HG03432 (cell line): ENCODE results near the gene RAB26.
"Not testable (repeated sequence)": the region's sequence is repeated elsewhere in the genome, so short reads cannot be mapped to it uniquely, and the experiment has no call there.

Experiments used
- ATAC-seq: cut with Tn5 transposase; IDR thresholded peaks from one replicate; pipeline ENCODE4 v1.9.1; 2021; ENCODE audit warnings: mild to moderate bottlenecking, moderate library complexity; ENCODE audit not compliant: unreplicated experiment

RAB26 gene

DNA sequence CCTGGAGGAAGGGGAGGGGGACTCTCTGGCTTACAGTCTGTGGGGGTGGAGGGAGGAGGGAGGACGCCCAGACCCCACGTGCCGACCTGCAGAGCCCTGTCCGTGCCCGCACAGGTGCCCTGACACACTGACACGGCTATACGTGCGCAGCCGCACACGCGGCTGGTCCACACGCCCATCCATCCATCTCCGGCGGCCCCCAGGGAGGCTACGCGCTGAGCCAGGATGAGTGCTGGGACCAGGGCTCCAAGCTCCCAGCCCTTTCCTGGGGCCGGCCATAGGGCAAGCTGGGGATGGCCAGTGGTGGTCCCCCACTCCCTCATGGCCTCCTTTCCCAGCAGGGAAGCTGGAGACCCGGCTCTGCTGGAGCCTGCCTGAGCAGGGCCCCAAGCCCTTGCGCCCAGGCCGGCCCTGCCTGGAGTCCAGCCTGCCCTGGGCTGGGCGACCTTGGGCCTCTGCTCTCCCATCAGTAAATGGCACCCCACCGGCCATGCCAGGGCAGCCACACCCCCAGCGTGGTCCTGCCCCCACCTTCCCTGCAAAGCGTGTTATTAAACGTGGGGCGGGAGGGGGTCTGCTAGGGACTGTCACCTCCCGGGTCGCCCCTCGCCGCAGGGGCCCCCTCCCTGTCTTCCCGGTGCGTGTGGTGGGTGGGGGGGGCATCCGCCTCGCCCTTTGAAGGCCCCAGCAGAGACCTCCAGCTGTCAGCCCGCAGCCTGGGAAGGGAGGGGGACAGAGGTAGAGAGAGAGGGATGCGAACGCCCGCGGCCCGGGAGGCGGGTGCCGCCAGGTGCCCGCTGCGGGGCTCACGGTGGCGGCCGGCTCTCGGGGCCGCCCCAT lies 47.1 kb downstream of the RAB26 start:
- no peak for ATAC-seq

DNA sequence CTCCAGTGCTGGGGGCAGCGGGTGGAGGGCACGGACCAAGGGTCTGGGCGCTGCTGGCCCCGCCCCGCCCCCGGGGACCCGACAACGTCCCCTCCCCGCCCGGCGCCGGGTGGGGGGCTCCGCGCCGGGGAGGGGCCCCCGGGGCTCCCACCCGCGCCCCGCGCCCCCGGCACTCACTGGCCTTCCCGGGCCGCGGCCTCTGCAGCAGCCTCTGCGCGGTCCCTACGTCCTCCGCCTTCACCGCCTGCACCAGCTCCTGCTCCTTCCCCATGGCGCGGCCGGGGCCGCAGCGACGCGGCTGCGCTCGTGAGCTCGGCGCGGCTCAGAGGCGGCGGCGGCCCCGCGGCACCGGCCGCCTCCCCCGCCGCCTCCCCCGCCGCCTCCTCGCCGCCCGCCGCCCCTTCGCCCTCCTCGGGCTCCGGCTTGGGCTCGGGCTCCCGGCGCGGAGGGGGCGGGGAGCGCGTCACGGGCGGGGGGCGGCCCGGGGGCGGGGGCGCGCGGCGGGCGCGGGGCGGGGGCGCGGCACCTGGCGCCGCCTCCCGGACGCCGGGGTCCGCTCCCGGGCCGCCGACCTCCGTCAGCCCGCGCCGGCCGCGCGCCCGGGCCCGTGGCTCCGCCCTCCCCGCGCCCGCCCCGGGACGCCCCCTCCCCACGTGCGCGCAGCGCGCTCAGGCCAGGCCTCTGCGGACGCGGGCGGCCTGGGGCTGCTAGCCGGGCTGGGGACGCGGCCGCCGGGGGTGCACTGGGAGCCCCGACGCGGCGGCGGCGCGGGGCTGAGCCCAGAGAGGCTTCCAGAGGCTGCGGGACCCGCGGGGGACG lies 47.9 kb downstream of the RAB26 start, which contains the start of gene CASKIN1:
Gene CASKIN1, minus strand, starts transcription at position 444 of the 819 bp plus-strand sequence. Its CDS starts 173 bp downstream, at position 271.
- no peak for ATAC-seq

DNA sequence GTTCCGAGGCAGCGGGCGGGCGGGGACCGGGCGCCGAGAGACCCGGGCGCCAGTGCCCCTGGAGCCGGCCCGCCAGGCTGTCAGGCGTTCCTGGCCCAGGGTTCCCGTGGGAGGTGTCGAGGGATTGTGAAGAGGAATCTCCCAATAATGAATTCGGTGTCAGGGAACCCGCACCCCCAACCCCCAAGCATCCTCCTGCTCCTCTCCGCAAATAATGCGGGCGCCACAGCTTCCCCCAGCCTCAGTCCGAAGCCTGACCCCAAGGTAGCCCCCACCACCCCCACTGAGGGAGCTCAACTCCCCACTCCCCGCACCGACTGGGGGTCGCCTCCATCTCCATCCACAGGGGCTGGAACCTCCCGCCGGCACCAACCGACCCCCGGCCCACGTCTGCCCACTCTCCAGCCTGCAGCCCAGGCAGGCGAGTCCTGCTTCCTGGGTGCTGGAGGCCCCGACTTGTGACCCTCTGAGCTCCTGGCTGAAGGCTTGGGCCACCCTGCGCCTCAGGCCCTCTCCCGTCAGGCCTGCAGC lies 48.6 kb downstream of the RAB26 start:
- no peak for ATAC-seq

DNA sequence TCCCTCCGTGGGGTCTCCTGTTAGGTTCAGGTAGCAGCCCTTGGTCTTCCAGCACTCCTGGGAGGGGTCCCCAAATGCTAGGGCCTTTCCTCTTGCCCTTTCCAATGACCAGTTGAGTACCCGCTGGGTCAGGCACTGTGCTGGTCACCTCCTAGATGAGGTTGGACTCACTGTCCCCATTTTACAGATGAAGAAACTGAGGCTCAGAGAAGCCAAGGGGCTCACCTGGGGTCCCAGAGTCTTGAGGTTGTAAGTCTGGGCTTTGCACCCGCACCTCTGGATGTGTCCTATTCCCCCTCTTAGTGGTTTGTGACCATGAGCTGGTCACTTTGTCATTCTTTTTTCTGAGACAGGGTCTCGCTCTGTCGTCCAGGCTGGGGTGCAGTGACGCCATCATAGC lies 49.3 kb downstream of the RAB26 start:
- ATAC-seq: no peak

DNA sequence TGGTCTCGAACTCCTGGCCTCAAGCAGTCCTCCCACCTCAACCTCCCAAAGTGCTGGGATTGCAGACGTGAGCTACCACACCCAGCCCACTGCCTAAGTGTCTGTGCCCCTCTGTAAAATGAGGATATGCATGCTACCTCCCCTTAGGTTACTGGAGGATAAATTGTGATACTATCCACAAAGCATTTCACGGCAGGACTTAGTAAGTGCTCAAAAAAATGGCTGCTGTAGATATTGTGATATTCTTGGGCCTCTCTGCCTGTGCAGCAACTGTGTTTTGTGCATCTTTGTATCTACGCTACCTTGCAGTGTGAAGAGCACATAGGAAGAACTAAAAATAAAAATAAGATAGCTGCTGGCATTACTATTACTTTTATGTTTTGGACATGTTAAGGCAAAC lies 49.9 kb downstream of the RAB26 start:
- no peak for ATAC-seq

DNA sequence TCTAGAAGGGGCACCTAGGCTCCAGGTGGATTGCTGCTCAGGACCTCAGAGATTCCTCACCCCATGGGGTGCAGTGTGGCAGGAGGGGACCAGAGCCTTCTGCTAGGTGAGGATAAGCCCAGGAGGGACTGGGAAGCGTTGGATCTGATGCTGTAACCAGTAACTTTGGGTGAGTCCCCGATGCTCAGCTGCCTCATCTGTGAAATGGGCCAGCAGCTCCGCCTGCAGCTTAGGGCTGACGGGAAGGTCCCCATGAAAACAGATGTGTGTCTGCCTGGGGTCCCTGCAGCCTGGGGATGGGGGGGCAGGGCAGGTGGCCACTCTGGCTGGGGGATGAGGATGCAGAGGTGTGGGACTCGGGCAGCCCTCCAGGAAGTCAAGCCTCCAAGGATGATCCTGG lies 50.7 kb downstream of the RAB26 start:
- ATAC-seq: no peak

DNA sequence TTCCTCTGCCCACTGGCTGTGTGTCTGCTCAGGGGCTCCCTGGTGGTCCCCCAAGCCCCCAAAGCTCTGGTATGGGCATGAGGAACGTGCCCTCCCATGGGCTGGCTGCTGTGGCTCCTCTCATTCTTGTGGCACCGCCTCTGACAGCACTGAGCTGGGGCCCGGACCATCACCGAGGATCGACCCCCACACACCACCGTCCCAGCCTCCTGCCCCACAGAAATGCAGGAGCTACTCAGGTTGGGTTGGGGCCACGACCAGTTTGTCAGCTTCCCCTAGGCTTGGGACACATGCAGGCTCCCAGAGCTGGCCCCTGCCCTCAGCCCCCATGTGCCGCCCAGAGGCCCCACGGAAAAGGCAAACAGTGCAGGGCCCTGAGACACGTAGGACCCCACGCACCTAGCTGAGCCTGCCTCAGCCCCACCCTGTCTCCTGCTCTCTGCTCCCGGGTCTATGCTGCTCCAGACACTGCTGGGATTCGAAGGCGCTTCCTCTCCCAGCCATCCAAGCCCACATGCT lies 51.3 kb downstream of the RAB26 start:
- no peak for ATAC-seq

DNA sequence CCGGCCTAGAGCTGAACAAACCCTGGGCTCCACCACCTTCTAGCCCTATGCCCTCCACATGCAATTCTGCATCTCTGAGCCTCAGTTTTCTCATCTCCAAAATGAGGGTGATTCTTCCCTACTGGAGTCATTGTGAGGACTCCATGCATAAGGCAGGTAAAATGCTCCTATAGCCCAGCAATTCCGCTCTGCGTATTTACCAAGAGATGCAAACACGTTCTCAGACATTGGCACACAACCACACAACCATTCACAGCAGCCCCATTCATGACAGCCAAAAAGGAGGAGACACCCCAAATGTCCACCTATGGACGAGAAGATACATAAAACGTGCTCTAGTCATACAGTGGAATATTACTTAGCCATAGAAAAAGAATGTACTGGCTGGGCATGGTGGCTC lies 51.9 kb downstream of the RAB26 start:
- ATAC-seq: no peak

DNA sequence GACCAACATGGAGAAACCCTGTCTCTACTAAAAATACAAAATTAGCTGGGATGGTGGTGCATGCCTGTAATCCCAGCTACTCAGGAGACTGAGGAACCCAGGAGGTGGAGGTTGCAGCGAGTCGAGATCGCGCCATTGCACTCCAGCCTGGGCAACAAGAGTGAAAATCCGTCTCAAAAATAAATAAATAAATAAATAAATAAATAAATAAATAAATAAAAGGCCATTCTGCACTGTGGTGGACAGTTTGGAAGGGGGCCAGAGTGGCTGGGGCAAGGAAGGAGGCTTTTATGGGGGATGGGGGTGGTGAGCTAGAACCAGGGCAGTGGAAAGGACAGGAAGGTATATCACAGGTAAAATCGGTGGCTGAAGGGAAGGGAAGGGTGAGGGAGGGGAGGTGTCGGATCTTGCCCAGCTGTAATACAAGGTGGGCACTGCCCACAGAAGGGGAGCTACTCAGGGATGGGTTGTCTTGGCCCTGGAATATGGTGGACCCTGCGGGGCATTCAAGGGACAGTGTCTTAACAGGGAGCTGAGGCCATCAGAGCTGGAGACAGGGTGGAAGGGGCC lies 54.8 kb downstream of the RAB26 start:
- ATAC-seq: not testable (repeated sequence)
